Superior temporal gyrus (tissue), 1 donor: ENCODE results near the gene CYP2S1.

Experiments used
- DNase-seq: peaks from one replicate; pipeline ENCODE4 v3.0.0-alpha.2; 2016; ENCODE audit errors: extremely low spot score

CYP2S1 gene

DNA sequence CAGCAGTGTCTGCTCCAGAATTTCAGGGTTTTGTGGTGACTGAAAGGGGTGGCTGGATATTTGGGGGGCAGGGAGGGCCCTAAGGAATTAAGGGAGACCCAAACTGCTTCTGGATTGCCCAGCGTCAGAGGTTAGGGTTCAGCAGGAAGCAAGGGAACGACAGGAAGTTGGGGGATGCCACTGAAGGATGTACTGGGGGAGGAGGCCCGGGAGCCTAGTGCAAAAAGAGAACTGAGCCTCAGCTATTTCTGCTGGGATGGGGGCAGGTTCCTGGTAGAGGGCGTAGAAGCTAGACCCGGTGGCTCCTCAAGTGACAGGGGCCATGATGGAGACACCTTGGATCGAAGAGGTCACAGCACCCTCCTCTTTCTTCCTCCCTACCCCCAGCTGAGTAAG, 1.1 kb downstream of the CYP2S1 start:
- DNase-seq: no peak

DNA sequence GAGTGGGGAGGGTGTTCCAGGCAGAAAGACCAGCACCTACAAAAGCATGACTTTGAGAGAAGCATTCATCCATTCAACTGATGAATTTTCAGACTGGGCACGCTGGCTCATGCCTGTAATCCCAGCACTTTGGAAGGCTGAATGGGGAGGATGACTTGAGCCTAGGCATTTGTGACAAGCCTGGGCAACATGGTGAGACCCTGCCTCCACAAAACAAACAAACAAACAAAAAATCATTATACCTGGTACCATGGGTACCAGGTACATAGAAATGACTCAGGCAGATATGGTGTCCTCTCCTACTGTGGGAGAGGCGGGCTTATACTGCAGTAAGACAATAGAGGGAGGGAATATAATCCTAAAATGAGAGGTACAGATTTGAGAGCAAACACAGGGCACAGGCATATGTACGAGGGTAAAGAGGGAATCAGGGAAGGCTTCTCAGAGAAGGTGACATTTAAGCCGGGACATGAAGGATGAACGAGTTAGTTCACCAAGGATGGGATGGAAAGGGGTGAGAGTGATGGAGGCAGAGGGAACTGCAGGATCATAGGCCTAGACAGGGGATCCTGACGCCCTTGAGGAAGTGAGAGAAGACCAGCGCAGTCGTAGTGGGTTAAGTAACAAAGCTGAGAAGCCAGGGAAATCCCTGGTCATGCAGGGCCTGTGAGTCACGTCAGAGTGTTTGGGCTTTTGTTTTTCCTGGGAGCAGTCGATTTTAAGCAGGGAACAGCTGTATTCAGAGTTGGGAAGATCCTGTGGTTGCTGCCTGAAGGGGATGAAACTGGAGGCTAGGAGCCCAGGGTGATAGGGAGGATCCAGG, 2.9 kb downstream of the CYP2S1 start:
- no peak for DNase-seq

DNA sequence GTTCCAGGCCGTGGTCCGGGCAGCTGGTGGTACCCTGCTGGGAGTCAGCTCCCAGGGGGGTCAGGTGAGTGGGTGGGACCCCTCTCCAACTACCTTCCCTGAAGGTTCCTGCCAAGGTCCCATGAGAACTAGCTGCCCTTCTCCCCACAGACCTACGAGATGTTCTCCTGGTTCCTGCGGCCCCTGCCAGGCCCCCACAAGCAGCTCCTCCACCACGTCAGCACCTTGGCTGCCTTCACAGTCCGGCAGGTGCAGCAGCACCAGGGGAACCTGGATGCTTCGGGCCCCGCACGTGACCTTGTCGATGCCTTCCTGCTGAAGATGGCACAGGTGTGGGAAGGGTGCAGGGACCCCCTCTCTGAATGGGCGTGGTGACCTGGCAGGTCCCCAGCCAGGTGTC, 5.5 kb downstream of the CYP2S1 start:
- DNase-seq: no peak

DNA sequence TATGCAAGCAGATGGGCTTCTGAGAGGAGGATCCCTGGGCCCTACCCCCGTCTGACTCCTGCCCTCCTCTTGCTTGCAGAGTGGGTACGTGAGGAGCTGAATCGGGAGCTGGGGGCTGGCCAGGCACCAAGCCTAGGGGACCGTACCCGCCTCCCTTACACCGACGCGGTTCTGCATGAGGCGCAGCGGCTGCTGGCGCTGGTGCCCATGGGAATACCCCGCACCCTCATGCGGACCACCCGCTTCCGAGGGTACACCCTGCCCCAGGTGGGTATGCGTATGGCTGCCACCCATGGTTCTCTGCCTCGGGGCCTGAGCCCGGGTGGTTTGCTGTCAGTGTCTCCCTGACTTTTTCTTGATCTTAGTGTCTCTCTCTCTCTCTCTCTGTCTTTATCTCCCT, 10.4 kb downstream of the CYP2S1 start:
- no peak for DNase-seq

DNA sequence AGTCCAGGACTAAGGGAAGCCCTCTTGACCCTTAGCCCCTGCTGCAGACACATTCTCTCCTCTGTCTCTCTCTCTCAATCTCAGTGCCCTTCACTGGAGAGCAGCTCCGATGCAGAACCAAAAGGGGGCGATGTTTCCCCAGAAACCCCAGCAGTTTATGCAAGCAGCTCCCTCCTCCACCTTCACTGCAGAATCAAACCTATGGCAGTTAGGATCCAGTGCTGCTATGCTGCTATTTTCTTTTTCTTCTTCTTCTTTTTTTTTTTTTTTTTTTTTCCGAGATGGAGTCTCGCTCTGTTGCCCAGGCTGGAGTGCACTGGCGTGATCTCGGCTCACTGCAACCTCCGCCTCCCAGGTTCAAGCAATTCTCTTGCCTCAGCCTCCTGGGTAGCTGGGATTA, 11.3 kb downstream of the CYP2S1 start:
- DNase-seq: peak; percentile 87

DNA sequence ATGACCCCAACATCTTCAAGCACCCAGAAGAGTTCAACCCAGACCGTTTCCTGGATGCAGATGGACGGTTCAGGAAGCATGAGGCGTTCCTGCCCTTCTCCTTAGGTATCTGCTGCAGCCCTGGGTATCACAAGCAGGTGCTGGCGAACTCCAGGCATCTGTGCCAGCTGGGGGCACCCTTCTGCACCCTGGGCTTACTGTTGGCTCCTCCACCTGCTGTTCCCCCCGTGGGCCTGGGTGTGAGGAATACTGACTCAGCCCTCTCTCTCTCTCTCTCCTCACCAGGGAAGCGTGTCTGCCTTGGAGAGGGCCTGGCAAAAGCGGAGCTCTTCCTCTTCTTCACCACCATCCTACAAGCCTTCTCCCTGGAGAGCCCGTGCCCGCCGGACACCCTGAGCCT, 13.0 kb downstream of the CYP2S1 start:
- DNase-seq: no peak

DNA sequence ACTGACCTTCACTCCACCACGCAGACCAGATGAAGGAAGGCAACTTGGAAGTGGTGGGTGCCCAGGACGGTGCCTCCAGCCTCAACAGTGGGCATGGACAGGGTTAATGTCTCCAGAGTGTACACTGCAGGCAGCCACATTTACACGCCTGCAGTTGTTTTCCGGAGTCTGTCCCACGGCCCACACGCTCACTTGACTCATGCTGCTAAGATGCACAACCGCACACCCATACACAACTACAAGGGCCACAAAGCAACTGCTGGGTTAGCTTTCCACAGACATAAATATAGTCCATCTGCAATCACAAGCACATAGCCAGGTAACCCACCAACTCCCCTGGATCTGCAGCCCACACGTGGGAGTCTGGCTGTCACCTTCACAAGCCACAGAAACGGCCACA, 13.4 kb downstream of the CYP2S1 start:
- DNase-seq: no peak

DNA sequence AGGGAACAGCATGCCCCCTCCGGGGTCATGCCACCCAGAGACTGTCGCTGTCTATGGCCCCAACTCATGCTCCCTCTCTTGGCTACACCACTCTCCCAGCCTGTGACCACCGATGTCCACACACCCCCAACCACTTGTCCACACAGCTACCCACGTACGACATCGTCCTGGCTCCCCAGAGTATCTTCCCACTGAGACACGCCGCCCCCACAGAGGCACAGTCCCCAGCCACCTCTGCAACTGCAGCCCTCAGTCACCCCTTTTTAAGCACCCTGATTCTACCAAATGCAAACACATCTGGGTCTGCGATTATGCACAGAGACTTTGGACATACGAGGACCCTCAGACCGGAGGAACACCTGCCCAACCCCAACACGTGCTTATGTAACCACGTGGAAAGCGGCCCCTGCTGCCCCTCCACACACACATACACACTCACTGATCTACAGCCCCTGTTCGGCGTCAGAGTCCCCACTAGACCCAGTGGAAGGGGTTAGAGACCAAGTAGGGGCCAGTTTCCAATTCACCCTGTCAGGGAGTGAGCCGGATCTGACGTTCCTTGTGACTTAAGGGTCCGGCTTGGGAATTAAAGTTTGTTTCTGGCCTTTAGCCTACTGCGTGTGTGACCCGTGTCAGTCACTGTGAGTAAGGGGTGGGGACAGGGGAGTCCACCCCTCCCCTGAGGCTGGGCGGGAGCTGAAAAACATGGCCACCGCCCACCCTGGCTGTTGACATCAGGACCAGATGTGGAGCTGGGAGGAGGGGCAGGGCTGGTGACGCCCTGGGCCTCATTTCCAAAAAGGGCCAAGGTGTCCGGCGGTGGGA, 14.1 kb downstream of the CYP2S1 start:
- DNase-seq: no peak

DNA sequence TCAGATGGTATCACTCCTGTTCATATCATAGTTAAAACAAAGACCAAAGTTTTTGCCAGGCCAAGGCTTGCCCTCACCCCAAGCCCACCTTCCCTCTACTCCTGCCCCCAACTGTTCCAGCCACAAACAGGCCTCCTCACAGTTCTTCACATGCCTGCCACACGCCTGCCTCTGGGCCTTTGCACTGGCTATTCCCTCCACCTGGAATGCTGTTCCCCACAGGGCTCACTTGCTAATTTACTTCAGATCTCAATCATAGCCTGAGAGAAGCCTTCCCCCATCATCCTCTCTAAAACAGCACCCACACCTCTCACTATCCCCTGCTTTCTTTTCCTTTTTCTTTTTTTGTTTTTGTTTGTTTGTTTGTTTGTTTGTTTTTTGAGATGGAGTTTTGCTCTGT, 21.1 kb downstream of the CYP2S1 start:
- DNase-seq: no peak

DNA sequence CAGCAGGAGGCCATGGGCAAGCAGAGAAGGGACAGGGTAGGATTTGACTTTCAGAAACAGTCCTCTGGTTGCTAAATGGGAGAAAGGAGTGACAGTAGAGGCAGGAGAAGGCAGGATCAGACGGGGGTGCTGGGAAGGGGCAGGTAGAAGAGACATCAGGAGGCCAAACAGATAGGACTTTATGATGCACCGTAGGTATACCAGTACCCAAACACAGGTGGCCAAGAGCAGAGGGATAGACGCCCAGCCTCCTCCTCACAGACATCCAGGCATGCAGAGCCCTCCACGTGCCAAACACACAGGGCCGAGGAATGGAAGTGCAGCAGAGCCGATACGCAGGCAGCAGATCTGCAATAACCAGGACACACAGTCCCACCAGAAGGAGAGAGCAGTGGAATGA, 24.7 kb downstream of the CYP2S1 start:
- DNase-seq: no peak

DNA sequence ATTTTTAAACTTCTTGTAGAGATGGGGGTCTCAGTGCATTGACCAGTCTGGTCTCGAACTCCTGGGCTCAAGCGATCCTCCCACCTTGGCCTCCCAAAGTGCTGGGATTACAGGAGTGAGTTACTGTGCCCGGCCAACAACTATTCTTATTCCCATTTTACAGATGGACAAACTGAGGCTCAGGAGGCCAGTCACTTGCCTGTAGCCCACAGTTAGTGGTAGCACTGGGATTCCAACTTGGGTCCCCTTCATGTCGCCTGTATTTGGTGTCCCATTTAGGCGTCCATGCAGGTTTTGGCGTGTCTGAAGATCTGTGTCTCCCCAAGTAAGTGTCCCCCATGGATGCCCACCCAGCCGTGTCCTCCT, 25.2 kb downstream of the CYP2S1 start:
- no peak for DNase-seq

DNA sequence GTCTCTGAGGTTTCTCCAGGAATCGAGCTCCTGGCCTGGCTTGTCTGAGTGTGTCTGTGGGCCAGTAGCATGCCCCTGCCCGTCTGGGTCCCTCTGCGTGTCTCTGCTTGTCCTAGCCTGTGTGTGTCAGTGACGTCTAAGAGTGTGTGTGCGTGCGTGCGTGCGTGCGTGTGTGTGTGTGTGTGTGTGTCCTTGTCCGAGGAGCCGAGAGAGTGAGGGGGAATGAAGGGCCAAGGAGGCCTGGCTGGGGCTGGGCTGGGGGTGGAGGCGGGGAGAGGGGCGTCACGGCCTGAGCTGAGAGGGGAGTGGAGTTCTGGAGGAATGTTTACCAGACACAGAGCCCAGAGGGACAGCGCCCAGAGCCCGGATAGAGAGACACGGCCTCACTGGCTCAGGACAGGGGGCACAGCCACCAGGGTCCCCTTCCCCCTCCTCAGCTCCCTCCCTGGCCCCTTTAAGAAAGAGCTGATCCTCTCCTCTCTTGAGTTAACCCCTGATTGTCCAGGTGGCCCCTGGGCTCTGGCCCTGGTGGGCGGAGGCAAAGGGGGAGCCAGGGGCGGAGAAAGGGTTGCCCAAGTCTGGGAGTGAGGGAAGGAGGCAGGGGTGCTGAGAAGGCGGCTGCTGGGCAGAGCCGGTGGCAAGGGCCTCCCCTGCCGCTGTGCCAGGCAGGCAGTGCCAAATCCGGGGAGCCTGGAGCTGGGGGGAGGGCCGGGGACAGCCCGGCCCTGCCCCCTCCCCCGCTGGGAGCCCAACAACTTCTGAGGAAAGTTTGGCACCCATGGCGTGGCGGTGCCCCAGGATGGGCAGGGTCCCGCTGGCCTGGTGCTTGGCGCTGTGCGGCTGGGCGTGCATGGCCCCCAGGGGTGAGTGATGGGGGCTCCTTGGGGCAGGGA, 25.8 kb downstream of the CYP2S1 start, which contains the start of gene AXL:
TSS of gene AXL (plus strand) at position 609 of the 893 bp plus-strand sequence. CDS start at position 779, 170 bp downstream.
- DNase-seq: no peak

DNA sequence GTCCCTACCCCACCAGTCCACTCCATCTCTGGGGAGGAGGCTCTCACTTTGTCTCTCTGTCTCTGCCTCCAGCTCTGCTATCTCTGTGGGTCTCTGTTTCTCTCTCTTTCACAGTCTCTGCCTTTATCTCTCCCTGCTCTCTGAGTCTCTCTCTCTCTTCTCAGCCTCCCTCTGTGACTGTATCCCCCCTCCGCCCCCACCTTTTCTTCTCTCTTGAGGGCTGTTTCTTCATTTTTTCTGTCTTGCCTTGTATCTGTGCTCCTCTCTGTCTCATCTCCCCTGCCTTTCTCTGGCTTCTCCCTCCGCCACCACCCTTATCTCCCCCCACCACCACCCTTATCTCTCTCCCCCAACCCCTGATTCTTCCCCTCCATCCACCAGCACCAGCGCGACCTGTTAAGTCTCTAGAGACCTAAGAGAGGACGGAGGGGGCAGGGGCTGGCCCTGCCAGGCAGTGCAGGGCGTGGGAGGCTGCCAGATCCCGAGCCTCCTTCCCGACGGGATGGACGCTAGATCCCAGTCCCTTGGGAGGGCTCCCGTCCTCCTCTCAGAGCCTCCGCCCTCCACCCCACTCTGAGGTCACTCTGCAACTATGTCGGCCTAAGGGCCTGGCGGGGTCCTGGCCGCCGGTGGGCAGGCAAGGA, 27.0 kb downstream of the CYP2S1 start:
- no peak for DNase-seq

DNA sequence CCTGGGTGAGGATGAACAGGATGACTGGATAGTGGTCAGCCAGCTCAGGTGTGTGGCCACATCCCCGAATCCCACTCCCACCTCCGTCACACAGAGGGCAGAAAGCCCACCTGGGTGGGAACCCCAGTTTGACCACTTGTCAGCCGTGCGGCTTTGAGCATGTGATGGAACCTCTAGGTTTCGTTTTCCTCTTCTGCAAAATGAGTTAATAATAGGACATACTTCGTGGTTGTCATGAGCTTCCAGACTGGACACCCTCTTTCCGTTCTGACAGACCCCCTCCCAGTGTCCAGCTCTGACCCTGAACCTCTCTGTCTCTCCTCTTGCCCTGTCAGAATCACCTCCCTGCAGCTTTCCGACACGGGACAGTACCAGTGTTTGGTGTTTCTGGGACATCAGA, 27.8 kb downstream of the CYP2S1 start:
- DNase-seq: no peak

DNA sequence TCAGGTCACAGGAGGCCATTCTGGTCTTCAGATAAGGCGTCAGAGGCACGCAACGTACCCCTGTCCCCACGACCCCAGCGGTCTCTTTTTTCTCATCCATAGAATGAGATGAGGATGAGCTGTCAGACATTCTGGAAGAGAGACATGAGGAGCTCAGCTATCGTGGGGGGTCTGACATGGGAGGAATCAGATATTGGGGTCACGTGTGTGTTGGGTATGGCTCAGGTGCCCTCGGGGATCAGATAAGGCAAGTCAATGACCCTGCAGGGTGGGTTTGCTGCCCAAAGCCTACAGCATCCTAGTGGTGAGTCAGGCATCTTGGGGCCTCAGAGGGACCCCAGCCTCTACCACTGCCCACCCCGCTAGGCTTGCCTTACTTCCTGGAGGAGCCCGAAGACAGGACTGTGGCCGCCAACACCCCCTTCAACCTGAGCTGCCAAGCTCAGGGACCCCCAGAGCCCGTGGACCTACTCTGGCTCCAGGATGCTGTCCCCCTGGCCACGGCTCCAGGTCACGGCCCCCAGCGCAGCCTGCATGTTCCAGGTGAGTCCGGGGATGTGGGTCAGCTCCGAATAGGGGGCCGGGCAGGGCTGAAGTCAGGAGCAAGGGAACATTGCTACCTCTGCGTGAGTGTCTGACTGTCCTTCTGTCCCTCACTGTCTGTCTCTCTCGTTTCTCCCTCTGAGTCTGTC, 28.6 kb downstream of the CYP2S1 start:
- no peak for DNase-seq

DNA sequence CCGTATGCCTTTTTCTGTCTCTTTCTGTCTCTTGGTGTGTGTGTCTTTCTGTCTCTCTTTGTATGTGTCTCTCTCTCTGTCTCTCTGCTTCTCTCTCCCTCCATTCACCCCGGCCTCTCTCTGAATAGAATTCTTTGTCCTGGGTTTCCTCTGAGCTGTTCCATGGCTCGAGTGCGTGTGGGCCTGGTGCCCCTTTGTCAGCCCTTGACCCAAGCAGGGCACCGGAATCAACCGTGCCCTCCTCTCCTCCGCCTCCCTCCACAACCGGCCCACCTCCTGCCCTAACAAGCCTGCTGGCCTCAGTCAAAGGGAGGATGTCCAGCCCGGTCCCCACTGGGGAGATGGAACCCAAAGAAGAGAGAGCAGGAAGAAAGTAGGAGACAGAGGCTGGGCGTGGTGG, 29.2 kb downstream of the CYP2S1 start:
- no peak for DNase-seq

DNA sequence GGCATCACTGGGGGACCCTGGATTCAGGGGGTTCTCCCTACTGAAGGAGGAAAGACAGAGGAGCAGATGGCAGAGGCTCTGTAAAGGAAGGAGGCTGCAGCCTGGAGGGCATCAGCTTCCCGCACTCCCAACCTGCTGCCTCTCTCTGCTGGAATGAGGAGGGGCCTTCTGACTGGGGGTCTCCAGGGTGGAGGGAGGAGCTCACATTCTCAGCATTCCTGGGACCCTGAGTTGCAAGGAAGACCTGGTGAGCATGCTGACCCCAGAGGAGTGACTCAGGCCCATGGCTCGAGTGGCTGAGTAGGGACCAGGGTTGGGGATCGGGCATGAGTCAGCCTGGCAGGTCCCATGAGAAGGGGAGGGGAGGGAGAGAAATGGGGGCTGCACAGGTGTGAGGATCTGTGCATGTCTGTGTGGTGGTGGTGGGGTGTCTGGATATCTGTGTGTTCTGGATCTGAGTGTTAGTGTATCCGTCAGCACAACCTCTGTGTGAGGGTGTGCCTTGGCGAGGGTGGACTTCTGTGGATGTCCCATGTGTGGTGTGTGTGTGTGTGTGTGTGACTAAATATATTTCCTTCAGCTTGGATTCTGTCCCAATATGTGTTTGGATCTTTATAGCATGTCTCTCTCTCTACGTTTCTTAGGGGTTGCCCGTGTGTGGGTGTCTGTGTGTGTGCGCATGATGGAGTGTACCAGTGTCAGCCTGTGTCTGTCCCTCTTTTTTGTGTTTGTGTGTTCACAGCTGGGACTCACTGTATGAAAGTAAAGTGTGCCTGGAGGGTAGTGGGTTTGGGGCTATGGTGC, 30.6 kb downstream of the CYP2S1 start:
- no peak for DNase-seq

DNA sequence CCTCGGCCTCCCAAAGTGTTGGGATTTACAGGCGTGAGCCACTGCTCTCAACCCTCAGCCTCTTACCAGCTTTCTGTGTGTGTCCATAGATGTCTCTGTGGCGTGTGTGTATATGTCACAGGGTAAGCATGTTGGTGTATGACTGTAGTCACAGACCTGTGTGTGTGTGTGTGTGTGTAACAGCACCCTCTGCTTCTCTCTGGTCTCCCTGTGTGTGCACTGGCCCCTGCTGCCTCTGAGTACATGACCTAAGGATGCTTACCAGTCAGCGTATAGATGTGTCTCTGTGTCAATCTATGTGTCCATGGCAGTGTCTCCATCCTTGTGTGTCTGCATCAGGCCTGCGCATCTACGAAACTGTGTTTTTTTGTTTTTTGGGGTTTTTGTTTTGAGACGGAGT, 31.6 kb downstream of the CYP2S1 start:
- no peak for DNase-seq

DNA sequence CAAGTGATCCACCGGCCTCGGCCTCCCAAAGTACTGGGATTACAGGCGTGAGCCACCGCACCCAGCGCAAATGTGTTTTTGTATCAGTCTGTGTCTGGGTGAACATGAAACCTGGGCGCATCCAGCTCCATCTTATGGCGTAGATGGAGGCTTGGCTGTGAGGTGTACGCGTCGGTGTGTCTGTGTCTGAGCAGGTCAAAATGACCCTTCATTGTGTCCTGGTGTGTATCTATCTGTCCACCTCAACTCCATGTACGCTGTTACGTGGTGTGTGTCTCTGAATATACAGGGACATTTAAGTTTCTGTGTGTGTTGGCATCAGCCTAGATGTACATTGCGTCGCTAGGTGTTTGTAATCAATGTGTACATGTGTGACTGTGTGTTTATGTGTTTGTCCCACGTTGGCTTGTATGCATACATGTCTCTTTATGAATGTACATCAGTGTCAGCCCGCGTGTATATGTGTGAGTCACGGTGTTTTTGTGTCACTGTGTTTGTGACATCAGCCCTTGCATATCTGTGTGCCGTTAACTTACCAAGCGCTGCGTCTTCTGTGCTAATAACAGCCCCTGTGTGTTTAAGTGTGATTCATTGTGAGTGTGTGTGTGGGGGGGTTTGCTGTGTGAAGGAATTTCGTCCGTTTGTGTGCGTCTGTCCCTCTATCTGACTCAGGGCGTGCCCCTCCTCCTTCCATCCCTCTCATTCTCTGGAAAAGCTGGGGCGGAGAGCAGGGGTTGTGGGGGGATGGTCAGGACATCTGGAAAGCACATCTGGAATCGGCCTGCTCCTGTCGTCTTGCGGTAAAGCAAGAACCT, 32.4 kb downstream of the CYP2S1 start:
- peak; percentile 13 for DNase-seq
